Measurements from ENCODE around the gene IRAK3.

IRAK3 gene

DNA sequence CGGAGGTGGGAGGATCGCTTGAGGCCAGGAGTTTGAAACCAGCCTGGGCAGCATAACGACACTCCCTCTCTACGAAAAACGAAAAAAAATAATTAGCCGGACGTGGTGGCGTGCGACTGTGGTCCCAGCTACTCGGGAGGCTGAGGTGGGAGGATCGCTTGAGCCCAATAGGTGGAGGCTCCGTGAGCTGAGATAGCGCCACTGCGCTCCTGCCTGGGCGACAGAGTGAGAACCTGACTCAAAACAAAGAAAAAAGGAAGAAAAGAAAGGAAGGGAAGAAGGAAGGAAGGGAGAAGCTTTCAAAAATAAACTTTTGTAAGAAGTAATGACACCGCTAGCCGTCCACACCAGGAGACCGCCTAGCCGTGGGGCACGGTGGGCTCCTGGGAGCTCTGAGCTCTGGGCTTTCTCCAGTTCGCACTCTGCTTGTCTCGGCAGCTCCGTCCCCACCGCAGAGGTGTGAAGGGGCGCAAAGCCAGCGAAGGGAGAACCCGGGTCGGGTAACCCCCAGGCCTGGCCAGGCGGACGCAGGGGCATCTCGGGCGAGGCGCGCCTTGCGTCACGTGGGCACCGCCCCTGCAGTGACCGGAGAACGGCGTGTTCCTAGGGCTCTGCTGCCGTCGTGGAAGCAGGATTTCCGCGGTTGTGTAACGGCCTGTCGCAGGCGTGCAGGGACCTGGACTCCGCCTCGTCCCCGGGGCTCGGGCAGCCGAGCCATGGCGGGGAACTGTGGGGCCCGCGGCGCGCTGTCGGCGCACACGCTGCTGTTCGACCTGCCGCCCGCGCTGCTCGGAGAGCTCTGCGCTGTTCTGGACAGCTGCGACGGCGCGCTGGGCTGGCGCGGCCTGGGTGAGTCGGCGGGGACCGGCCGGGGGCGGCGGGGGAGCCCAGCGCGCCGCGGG lies at the start of gene IRAK3:
Gene IRAK3 (plus strand): TSS at position 631 of the 902 bp plus-strand sequence. CDS start 86 bp downstream, at position 717.
- peak; percentile 74 for DNase-seq (ENCODE audit: low spot score)

DNA sequence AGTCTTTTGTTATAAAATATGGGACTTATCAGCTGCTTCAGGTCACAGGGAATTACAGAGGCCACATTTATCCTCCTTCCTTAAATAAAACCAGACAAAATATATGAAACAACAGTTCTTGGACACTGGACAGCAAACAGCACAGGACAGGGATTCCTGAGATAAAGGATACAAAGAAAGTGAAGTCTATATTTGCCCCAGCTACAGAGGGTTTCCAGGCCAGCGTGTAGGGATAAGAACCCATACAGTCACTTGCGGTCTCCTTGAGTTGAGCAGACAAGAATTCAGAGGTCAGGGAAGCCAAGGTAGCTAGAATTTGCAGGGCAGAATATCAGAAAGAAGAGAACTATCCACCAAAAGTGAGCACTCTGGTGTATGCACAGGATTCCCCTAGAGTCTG lies 49.7 kb upstream of the IRAK3 start:
- DNase-seq (ENCODE audit: low spot score) = no peak

GRCh38 chr12:66140731-66141130 lies 48.3 kb upstream of the IRAK3 start:
- DNase-seq (ENCODE audit: low spot score) = no peak

DNA sequence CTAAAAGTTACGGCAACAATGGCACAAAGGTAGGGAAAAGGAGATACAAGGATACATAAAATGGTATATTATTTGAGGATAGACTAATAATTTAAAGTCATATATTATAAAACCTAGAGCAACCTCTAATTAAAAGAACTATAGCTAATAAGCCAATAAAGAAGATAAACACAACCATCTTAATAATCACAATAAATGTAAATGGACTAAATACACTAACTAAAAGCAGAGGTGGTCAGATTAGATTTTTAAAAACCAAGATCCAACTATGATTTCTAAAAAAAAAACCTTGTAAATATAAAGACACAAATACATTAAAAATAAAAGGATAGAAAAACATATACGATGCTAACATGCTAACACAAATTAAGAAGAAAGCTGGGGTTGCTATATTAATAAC lies 47.7 kb upstream of the IRAK3 start:
- no peak for DNase-seq (ENCODE audit: low spot score)

- no peak for DNase-seq (ENCODE audit: low spot score)
These were observed 46.2 kb upstream of the IRAK3 start for GRCh38 chr12:66142826-66143225.

- DNase-seq (ENCODE audit: low spot score) = no peak
These were observed 45.1 kb upstream of the IRAK3 start for GRCh38 chr12:66143868-66144267.

DNA sequence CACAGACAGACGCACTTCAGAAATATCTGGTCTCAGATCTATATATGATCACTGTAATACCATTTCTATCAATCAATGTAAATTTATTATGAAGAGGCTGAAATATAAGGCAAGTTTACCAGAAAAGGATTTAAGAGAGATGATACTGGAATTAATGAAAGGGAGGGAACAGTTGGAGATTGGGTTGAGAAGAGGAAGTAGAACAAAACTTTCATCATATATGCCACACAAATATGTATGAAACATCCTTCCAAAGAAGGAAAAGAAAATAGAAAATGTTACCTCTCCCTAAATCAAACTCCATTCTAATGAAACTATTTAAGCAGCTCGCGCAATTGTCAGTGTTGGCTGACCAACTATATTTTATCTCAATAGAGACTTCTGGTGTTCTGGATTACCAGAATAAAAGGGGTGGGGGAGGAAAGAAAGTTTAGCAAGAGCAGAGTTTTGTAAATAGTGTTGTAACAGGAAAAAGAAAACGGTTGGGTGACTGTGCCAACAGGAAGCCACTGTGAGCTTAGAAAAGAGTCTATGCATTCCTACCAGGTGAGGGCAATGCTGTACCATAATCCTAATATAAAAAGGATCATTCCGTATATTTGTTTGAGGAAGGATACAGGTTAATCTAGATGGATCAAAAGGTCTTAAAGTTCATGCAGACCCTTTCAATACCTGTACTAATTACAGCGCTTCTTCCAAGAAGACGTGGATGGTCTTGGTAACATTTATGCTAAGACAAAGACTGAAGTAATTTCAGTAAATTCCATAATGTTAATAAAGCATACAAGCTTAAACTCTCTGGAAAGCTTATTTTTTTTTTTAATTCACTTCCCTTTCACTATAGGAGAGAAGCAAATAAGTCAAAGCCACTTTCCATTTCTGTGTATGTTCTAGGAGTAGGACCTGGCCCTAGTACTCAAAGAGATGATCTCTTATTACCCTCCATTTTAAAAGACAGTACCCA lies 43.9 kb upstream of the IRAK3 start:
- DNase-seq (ENCODE audit: low spot score) = no peak

- DNase-seq (ENCODE audit: low spot score) = no peak
These were observed 39.2 kb upstream of the IRAK3 start for GRCh38 chr12:66149702-66150398.

GRCh38 chr12:66152732-66153131 lies 36.3 kb upstream of the IRAK3 start:
- no peak for DNase-seq (ENCODE audit: low spot score)

GRCh38 chr12:66154776-66155175 lies 34.2 kb upstream of the IRAK3 start:
- no peak for DNase-seq (ENCODE audit: low spot score)

GRCh38 chr12:66156654-66157053 lies 32.4 kb upstream of the IRAK3 start:
- no peak for DNase-seq (ENCODE audit: low spot score)

- DNase-seq (ENCODE audit: low spot score) = no peak
These were observed 29.9 kb upstream of the IRAK3 start for GRCh38 chr12:66159123-66159522.

DNA sequence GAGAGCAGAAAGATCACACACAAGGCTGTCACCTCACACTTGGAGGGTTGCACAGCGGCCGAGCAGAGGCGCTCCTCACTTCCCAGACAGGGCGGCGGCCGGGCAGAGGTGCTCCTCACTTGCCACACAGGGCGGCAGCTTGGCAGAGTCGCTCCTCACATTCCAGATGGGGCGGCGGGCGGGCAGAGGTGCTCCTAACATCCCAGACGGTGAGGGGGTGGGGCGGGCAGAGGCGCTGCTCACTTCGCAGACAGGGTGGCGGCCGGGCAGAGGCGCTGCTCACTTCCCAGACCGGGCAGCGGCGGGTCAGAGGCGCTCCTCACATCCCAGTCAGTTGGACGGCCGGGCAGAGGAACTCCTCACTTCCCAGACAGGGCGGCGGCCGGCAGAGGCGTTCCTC lies 28.3 kb upstream of the IRAK3 start:
- no peak for DNase-seq (ENCODE audit: low spot score)

DNA sequence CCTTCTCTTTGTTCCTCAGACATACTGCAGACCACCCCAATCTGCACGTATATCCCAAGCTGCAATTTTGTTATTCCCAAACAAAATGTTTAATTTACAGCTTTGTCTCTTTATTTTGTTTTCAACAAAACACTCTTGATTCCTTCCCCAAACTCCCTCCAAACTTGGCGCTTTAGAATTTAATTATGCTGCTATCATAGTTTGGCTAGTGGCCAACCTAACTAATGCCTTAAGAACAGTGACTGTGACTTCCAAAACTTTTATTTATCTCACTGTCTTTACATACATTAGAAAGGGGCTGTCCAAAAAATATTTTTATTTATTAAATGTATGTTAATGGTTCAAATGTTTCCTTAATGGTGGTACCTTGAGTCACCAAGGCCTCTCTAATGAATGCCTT lies 26.3 kb upstream of the IRAK3 start:
- no peak for DNase-seq (ENCODE audit: low spot score)

GRCh38 chr12:66163289-66163688 lies 25.7 kb upstream of the IRAK3 start:
- no peak for DNase-seq (ENCODE audit: low spot score)

GRCh38 chr12:66164349-66164821 lies 24.6 kb upstream of the IRAK3 start:
- DNase-seq (ENCODE audit: low spot score) = no peak

GRCh38 chr12:66165141-66165540 lies 23.9 kb upstream of the IRAK3 start:
- no peak for DNase-seq (ENCODE audit: low spot score)

DNA sequence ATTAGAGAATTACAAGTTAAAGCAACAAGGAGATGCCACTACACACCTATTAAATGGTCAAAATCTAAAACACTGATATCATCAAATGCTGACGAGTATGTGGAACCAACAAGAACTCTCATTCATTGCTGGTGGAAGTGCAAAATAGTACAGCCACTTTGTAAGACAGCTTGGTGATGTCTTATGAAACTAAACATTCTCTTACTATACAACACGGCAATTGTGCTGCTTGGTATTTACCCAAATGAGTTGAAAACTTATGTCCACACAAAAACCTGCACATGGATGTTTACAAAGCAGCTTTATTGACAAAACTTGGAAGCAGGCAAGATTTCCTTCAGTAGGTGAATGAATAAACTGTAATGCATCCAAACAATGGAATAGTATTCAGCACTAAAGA lies 22.5 kb upstream of the IRAK3 start:
- DNase-seq (ENCODE audit: low spot score) = no peak

DNA sequence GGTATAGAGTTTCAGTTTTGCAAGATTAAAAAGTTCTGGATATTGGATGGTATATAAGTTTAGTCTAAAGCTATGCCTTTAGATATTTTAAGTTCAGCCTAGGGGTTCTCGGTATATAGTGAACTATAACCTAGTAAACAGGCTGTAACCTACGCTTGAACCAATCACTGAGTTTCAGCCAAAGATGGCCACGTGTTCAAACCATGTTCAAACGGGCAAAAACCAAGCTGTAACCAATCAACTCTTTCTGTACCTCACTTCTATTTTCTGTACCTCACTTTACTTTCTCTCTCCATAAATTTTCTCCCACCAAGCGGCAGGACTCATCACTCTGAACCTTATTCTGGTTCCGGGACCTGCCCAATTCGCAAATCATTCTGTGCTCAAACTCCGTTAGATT lies 20.6 kb upstream of the IRAK3 start:
- DNase-seq (ENCODE audit: low spot score) = no peak

- peak; percentile 96 for DNase-seq (ENCODE audit: low spot score)
These were observed 19.5 kb upstream of the IRAK3 start, which contains the start of gene TMBIM4 for GRCh38 chr12:66169221-66170170. TSS of gene TMBIM4 (minus strand) at chr12:66169996. CDS start at chr12:66169951, 45 bp downstream.

GRCh38 chr12:66170606-66171005 lies 18.4 kb upstream of the IRAK3 start:
- no peak for DNase-seq (ENCODE audit: low spot score)

All from left forelimb (tissue), 1 donor.